Fibroblast of villous mesenchyme (primary cell): Measurements from ENCODE around the gene ASTN2. TPM values are rescaled to one million over a fixed set of nuclear protein-coding genes. Genes with fewer than 3 reads are reported as not detected.
A peak's percentile ranks its signal among the peaks of the same experiment; 100 is the strongest.

Experiments used
- DNase-seq: peaks from one replicate; pipeline ENCODE4 v3.0.0-alpha.2; 2010; ENCODE audit warnings: low read depth
- H3K4me3 ChIP-seq: 2 replicates; pipeline ENCODE4 v1.5.1; 2011; ENCODE audit warnings: low read depth, mild to moderate bottlenecking, low read length
- CTCF ChIP-seq: IDR thresholded peaks from 2 replicates; pipeline ENCODE4 v1.5.1; 2012; ENCODE audit warnings: low read depth, mild to moderate bottlenecking, low read length; ENCODE audit not compliant: insufficient read depth
- total RNA-seq: library from RNA; depleted of rRNA; stranded (reverse); fragments of >200 nt; gene quantifications from 2 replicates; pipeline ENCODE4 v1.2.3, GENCODE V29; 2012

ASTN2 gene
- total RNA-seq, 1 donor = 5.6 TPM

- DNase-seq = peak; percentile 22
- no peak for TF ChIP-seq CTCF
- no peak overlapping the region for H3K4me3 ChIP-seq
These were observed 786.1 kb downstream of the ASTN2 start for GRCh38 chr9:116628716-116629115.

GRCh38 chr9:116627433-116627832 is 787.4 kb downstream of the ASTN2 start:
- TF ChIP-seq CTCF = no peak
- H3K4me3 ChIP-seq = no peak overlapping the region
- no peak for DNase-seq

GRCh38 chr9:116626762-116627161 is 788.1 kb downstream of the ASTN2 start:
- no peak for DNase-seq
- H3K4me3 ChIP-seq = no peak overlapping the region
- no peak for TF ChIP-seq CTCF

GRCh38 chr9:116623715-116624114 is 791.1 kb downstream of the ASTN2 start:
- DNase-seq = no peak
- no peak overlapping the region for H3K4me3 ChIP-seq
- no peak for TF ChIP-seq CTCF

GRCh38 chr9:116617389-116617788 is 797.5 kb downstream of the ASTN2 start:
- DNase-seq = no peak
- H3K4me3 ChIP-seq = no peak overlapping the region
- TF ChIP-seq CTCF = no peak

- DNase-seq = no peak
- TF ChIP-seq CTCF = no peak
- H3K4me3 ChIP-seq = no peak overlapping the region
These were observed 798.4 kb downstream of the ASTN2 start for GRCh38 chr9:116616304-116616914.

GRCh38 chr9:116608064-116608463 is 806.8 kb downstream of the ASTN2 start:
- no peak for TF ChIP-seq CTCF
- no peak overlapping the region for H3K4me3 ChIP-seq
- no peak for DNase-seq
